GM19468 (cell line): Measurements from ENCODE around the gene CEP350.
"Not testable (repeated sequence)": the region's sequence is repeated elsewhere in the genome, so short reads cannot be mapped to it uniquely, and the experiment has no call there.

ENCODE experiments used
- ATAC-seq: cut with Tn5 transposase; IDR thresholded peaks from one replicate; pipeline ENCODE4 v1.9.1; 2021; ENCODE audit warnings: mild to moderate bottlenecking, moderate library complexity, moderate number of reproducible peaks; ENCODE audit not compliant: unreplicated experiment; ENCODE audit errors: extremely low read depth

Gene CEP350

GRCh38 chr1:179937668-179938254 is 16.8 kb upstream of the CEP350 start:
- no peak for ATAC-seq

GRCh38 chr1:179938752-179939151 is 15.9 kb upstream of the CEP350 start:
- ATAC-seq: no peak

- ATAC-seq: no peak
These were observed 14.7 kb upstream of the CEP350 start for GRCh38 chr1:179939941-179940340.

- ATAC-seq: no peak
These were observed 13.2 kb upstream of the CEP350 start for GRCh38 chr1:179941454-179941853.

GRCh38 chr1:179950651-179951050 is 4.0 kb upstream of the CEP350 start:
- no peak for ATAC-seq

GRCh38 chr1:179951383-179952144 is 3.0 kb upstream of the CEP350 start:
- no peak for ATAC-seq

- no peak for ATAC-seq
These were observed 2.4 kb upstream of the CEP350 start for GRCh38 chr1:179952186-179952585.

GRCh38 chr1:179953974-179954492 is 577 bp upstream of the CEP350 start:
- no peak for ATAC-seq

GRCh38 chr1:179955287-179955680 is 674 bp downstream of the CEP350 start:
- no peak for ATAC-seq

GRCh38 chr1:179955731-179956130 is 1.1 kb downstream of the CEP350 start:
- ATAC-seq: no peak

- no peak for ATAC-seq
These were observed 3.7 kb downstream of the CEP350 start for GRCh38 chr1:179958359-179958758.

GRCh38 chr1:179962168-179962567 is 7.6 kb downstream of the CEP350 start:
- ATAC-seq: not testable (repeated sequence)

- no peak for ATAC-seq
These were observed 11.9 kb downstream of the CEP350 start for GRCh38 chr1:179966551-179966950.

- no peak for ATAC-seq
These were observed 13.8 kb downstream of the CEP350 start for GRCh38 chr1:179968284-179968993.

- no peak for ATAC-seq
These were observed 14.6 kb downstream of the CEP350 start for GRCh38 chr1:179968994-179969919.

GRCh38 chr1:179969962-179970361 is 15.4 kb downstream of the CEP350 start:
- no peak for ATAC-seq

- ATAC-seq: no peak
These were observed 17.2 kb downstream of the CEP350 start for GRCh38 chr1:179971563-179972496.

- ATAC-seq: no peak
These were observed 18.8 kb downstream of the CEP350 start for GRCh38 chr1:179973198-179974110.
